GM21423 (cell line): ENCODE measurements around the gene STAMBP.
A peak's percentile ranks its signal among the peaks of the same experiment; 100 is the strongest.
"Not testable (repeated sequence)": the region's sequence is repeated elsewhere in the genome, so short reads cannot be mapped to it uniquely, and the experiment has no call there.

Experiments used
- ATAC-seq: cut with Tn5 transposase; IDR thresholded peaks from one replicate; pipeline ENCODE4 v1.9.1; 2021; ENCODE audit warnings: mild to moderate bottlenecking, moderate library complexity; ENCODE audit not compliant: unreplicated experiment

Gene STAMBP

GRCh38 chr2:73885406-73885805, 56.6 kb downstream of the STAMBP start:
- ATAC-seq: no peak

GRCh38 chr2:73886357-73886756, 57.6 kb downstream of the STAMBP start:
- no peak for ATAC-seq

GRCh38 chr2:73887596-73888353, 59.0 kb downstream of the STAMBP start:
- not testable (repeated sequence) for ATAC-seq

- no peak for ATAC-seq
Measured at GRCh38 chr2:73888388-73888787, 59.6 kb downstream of the STAMBP start.

- ATAC-seq: no peak
Measured at GRCh38 chr2:73889206-73889605, 60.4 kb downstream of the STAMBP start.

GRCh38 chr2:73890301-73891092, 61.7 kb downstream of the STAMBP start:
- ATAC-seq: no peak

- no peak for ATAC-seq
Measured at GRCh38 chr2:73891276-73891901, 62.6 kb downstream of the STAMBP start.

- ATAC-seq: no peak
Measured at GRCh38 chr2:73892631-73893329, 64.0 kb downstream of the STAMBP start, which contains the start of gene ACTG2. TSS of gene ACTG2 (plus strand) at chr2:73893008. CDS start at chr2:73901312, 8,304 bp downstream.

- ATAC-seq: no peak
Measured at GRCh38 chr2:73893764-73894474, 65.2 kb downstream of the STAMBP start.

GRCh38 chr2:73894475-73894850, 65.7 kb downstream of the STAMBP start:
- ATAC-seq: no peak

- ATAC-seq: no peak
Measured at GRCh38 chr2:73894877-73895276, 66.1 kb downstream of the STAMBP start.

- ATAC-seq: no peak
Measured at GRCh38 chr2:73895473-73895872, 66.7 kb downstream of the STAMBP start.

- ATAC-seq: peak; percentile 85
Measured at GRCh38 chr2:73896362-73897239, 67.8 kb downstream of the STAMBP start.

- ATAC-seq: no peak
Measured at GRCh38 chr2:73897240-73897583, 68.5 kb downstream of the STAMBP start.

- no peak for ATAC-seq
Measured at GRCh38 chr2:73897934-73898333, 69.2 kb downstream of the STAMBP start.

- no peak for ATAC-seq
Measured at GRCh38 chr2:73899801-73900336, 71.1 kb downstream of the STAMBP start.

- ATAC-seq: no peak
Measured at GRCh38 chr2:73901143-73901542, 72.4 kb downstream of the STAMBP start.

GRCh38 chr2:73902284-73902683, 73.5 kb downstream of the STAMBP start:
- no peak for ATAC-seq

- no peak for ATAC-seq
Measured at GRCh38 chr2:73903313-73903712, 74.6 kb downstream of the STAMBP start.
